GM20000 (cell line): ENCODE measurements around the gene SIVA1.

Source experiments
- DNase-seq: peaks from one replicate; pipeline ENCODE4 v3.0.0; 2012; ENCODE audit warnings: low spot score
- CTCF ChIP-seq: IDR thresholded peaks from 2 replicates; pipeline ENCODE4 v1.5.1; 2012; ENCODE audit warnings: mild to moderate bottlenecking, control low read depth; ENCODE audit errors: extremely low read depth, missing control alignments

The SIVA1 gene

GRCh38 chr14:104715416-104715815 lies 37.5 kb upstream of the SIVA1 start:
- TF ChIP-seq CTCF, result no peak
- DNase-seq, result no peak

GRCh38 chr14:104715871-104716270 lies 37.1 kb upstream of the SIVA1 start:
- no peak for TF ChIP-seq CTCF
- no peak for DNase-seq

- no peak for TF ChIP-seq CTCF
- DNase-seq, result no peak
Observed at GRCh38 chr14:104717137-104717536, 35.8 kb upstream of the SIVA1 start.

GRCh38 chr14:104717646-104718045 lies 35.3 kb upstream of the SIVA1 start:
- DNase-seq, result no peak
- no peak for TF ChIP-seq CTCF

- TF ChIP-seq CTCF, result no peak
Observed at GRCh38 chr14:104718147-104718546, 34.8 kb upstream of the SIVA1 start.

GRCh38 chr14:104718871-104719270 lies 34.1 kb upstream of the SIVA1 start:
- no peak for DNase-seq
- no peak for TF ChIP-seq CTCF

More at GRCh38 chr14:104718147-104718546, 34.8 kb upstream of the SIVA1 start:
- no peak for DNase-seq

GRCh38 chr14:104719343-104719742 lies 33.6 kb upstream of the SIVA1 start:
- DNase-seq, result no peak
- no peak for TF ChIP-seq CTCF
